HEK293 (cell line): ENCODE results near the gene TLX3.

ENCODE experiments used
- SALL2 ChIP-seq: fragments of 450-650 bp; formaldehyde crosslinking; IDR thresholded peaks from 2 replicates; pipeline ENCODE4 v1.5.0; 2017; ENCODE audit warnings: missing biosample characterization, mild to moderate bottlenecking, missing genetic modification characterization, borderline replicate concordance
- ZNF223 ChIP-seq: fragments of 450-650 bp; formaldehyde crosslinking; IDR thresholded peaks from 2 replicates; pipeline ENCODE4 v1.5.1; 2016; ENCODE audit warnings: missing biosample characterization, missing genetic modification characterization
- ZNF341 ChIP-seq: fragments of 450-650 bp; formaldehyde crosslinking; IDR thresholded peaks from 2 replicates; pipeline ENCODE4; 2016; ENCODE audit warnings: low read depth, missing biosample characterization, missing genetic modification characterization
- ZNF561 ChIP-seq: fragments of 450-650 bp; IDR thresholded peaks from 2 replicates; pipeline ENCODE4 v1.5.1; 2018; ENCODE audit warnings: missing biosample characterization, missing genetic modification characterization, borderline replicate concordance
- TF ChIP-seq, protein P1 (sequence below): fragments of 450-650 bp; formaldehyde crosslinking; IDR thresholded peaks from 2 replicates; pipeline ENCODE4 v1.5.1; 2016; ENCODE audit warnings: missing biosample characterization, missing genetic modification characterization
- TF ChIP-seq, protein P2 (sequence below): fragments of 450-650 bp; formaldehyde crosslinking; IDR thresholded peaks from 2 replicates; pipeline ENCODE4 v1.5.1; 2016; ENCODE audit warnings: missing biosample characterization, missing genetic modification characterization

DNA sequence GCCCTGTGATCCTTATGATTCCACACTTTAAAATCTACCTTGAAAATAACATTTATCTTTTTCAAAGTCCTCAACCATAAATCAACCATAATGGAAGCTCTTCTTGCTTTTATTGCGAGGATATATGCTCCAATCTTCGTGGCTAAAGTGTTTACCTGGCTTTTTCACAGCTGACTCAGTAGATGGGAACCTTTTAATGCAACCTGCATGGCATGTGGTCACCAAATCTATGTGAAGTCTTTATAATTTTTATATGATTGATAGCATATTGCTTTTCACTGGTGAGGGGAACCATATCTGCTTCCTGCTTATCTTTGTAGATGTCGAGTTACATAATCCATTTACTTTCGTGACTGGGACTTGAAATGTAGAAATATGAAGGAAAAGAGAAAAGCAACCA, 47.1 kb upstream of the TLX3 start:
- TF ChIP-seq, protein P1, sequence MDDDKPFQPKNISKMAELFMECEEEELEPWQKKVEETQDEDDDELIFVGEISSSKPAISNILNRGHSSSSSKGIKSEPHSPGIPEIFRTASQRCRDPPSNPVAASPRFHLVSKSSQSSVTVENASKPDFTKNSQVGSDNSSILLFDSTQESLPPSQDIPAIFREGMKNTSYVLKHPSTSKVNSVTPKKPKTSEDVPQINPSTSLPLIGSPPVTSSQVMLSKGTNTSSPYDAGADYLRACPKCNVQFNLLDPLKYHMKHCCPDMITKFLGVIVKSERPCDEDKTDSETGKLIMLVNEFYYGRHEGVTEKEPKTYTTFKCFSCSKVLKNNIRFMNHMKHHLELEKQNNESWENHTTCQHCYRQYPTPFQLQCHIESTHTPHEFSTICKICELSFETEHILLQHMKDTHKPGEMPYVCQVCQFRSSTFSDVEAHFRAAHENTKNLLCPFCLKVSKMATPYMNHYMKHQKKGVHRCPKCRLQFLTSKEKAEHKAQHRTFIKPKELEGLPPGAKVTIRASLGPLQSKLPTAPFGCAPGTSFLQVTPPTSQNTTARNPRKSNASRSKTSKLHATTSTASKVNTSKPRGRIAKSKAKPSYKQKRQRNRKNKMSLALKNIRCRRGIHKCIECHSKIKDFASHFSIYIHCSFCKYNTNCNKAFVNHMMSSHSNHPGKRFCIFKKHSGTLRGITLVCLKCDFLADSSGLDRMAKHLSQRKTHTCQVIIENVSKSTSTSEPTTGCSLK (tag by site-specific recombination): no peak
- TF ChIP-seq SALL2 (tag by site-specific recombination) (no peak), ZNF561 (no peak), ZNF223 (tag by site-specific recombination) (no peak), ZNF341 (tag by site-specific recombination) (no peak)
- TF ChIP-seq, protein P2, sequence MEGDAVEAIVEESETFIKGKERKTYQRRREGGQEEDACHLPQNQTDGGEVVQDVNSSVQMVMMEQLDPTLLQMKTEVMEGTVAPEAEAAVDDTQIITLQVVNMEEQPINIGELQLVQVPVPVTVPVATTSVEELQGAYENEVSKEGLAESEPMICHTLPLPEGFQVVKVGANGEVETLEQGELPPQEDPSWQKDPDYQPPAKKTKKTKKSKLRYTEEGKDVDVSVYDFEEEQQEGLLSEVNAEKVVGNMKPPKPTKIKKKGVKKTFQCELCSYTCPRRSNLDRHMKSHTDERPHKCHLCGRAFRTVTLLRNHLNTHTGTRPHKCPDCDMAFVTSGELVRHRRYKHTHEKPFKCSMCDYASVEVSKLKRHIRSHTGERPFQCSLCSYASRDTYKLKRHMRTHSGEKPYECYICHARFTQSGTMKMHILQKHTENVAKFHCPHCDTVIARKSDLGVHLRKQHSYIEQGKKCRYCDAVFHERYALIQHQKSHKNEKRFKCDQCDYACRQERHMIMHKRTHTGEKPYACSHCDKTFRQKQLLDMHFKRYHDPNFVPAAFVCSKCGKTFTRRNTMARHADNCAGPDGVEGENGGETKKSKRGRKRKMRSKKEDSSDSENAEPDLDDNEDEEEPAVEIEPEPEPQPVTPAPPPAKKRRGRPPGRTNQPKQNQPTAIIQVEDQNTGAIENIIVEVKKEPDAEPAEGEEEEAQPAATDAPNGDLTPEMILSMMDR (tag by site-specific recombination): no peak
